Esophagus (tissue), 2 donors: ENCODE measurements around the gene UNC13D. TPM values are rescaled to one million over a fixed set of nuclear protein-coding genes. Genes with fewer than 3 reads are reported as not detected.
A peak's percentile ranks its signal among the peaks of the same experiment; 100 is the strongest.

Experiments
- H3K27ac ChIP-seq, 2 donors: one replicate each; pipeline ENCODE4 v1.5.1; 2013; ENCODE audit warnings: low read depth in 2 of 2, mild to moderate bottlenecking in 2 of 2, inconsistent platforms in 1 of 2, low read length in 1 of 2, moderate library complexity in 1 of 2
- H3K27me3 ChIP-seq, 2 donors: one replicate each; pipeline ENCODE4 v1.6.1; 2013; ENCODE audit warnings: low read length in 2 of 2, control low read depth in 1 of 2, mild to moderate bottlenecking in 1 of 2; ENCODE audit not compliant: insufficient read depth in 2 of 2, control insufficient read depth in 1 of 2
- H3K36me3 ChIP-seq, 2 donors: one replicate each; pipeline ENCODE4 v1.6.1; 2013; ENCODE audit warnings: low read length in 1 of 2; ENCODE audit not compliant: control insufficient read depth in 2 of 2, insufficient read depth in 2 of 2
- H3K4me1 ChIP-seq, 2 donors: one replicate each; pipeline ENCODE4 v1.6.1; 2013; ENCODE audit warnings: low read length in 1 of 2; ENCODE audit not compliant: control insufficient read depth in 2 of 2, insufficient read depth in 2 of 2
- H3K4me3 ChIP-seq, 2 donors: one replicate each; pipeline ENCODE4 v1.5.1; 2013; ENCODE audit warnings: low read length in 2 of 2, mild to moderate bottlenecking in 2 of 2, low read depth in 1 of 2, moderate library complexity in 1 of 2
- H3K9me3 ChIP-seq, 2 donors: one replicate each; pipeline ENCODE4 v1.6.1; 2013; ENCODE audit warnings: mild to moderate bottlenecking in 2 of 2, low read depth in 1 of 2, low read length in 1 of 2, moderate library complexity in 1 of 2; ENCODE audit not compliant: control insufficient read depth in 2 of 2, insufficient read depth in 1 of 2
- WGBS, 2 donors: extraction: QIAGEN DNeasy Blood & Tissue Kit; methylation state at CpG; one replicate each; pipeline ENCODE4 v1.1.7; 2013; 5-methylcytosine and 5-hydroxymethylcytosine counted together
- polyA plus RNA-seq, 2 donors: library from polyadenylated mRNA; stranded (reverse); fragments of 200-250 nt; gene quantifications; one replicate each; pipeline ENCODE4 v1.2.3, GENCODE V29; 2013
- donor health status: healthy with polysubstance abuse.
- donor health status: Bipolar disorder and iron deficiency.

UNC13D gene
- polyA plus RNA-seq, 2 donors: 21.0 to 22.4 TPM

DNA sequence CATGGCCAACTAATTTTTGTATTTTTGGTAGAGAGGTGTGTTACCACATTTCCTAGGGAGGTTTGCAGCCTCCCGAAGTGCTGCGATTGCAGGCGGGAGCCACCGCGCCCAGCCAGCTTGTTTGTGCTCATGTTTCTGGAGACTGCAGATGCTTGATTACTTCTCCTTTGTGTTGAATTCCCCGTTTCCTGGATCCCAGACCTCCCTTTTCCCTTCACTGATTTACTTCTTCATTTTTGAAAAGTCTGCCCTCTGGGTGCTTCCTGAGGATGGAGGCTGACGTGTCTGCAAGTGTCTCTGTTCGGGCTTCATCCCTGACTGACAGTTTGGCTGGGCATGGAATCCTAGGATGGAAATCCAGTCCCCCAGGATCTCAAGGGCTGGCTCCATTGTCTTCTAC is 41.2 kb upstream of the UNC13D start:
- H3K4me1 ChIP-seq: peaks cover 3% of the 10 kb centered on the region in 2 donors
- no peak overlapping the region for H3K27ac ChIP-seq
- no peak overlapping the region for H3K4me3 ChIP-seq
- no peaks in the 10 kb centered on the region for H3K9me3 ChIP-seq
- WGBS, 2 donors: 82 to 87% methylated on average over 8 of the region's 8 CpGs
- peaks cover 1 to 3% of the 10 kb centered on the region in 2 donors for H3K36me3 ChIP-seq
- no peaks in the 10 kb centered on the region for H3K27me3 ChIP-seq

DNA sequence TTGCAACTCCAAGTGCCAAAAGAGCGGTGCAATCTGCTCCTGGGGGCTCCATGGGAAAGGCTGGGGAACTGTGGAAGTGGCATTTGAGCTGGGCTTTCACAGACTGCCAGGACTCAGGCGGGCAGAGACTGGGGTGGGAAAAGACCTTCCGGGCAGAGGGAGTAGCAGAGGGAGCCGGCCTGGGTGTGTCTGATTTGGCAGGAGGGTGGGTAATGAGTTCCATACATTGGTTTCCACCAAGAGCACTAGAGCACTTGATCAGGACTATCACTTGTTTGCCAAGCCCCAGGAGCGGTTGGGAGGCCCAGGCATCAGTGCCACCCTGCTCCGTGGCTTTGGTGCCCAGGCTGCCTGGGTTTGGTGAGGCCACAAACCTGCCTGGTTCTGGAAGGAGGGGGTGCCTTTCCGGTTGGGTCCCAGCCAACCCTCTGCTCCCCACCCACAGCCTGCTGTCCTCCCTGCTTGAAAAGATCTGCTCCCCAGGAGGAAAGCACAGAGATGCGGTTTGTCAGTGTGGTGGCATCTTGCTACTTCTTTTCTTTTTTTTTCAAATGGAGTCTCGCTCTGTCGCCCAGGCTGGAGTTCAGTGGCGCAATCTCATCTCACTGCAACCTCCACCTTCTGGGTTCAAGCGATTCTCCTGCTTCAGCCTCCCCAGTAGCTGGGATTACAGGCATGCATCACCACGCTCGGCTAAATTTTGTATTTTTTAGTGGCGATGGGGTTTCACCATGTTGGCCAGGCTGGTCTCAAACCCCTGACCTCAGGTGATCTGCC is 37.7 kb upstream of the UNC13D start:
- Histone ChIP-seq H3K27me3 (no peaks in the 10 kb centered on the region), H3K4me3 (no peak overlapping the region), H3K9me3 (no peaks in the 10 kb centered on the region), H3K36me3 (no peaks in the 10 kb centered on the region), H3K4me1 (peaks cover 3 to 6% of the 10 kb centered on the region in 2 donors), H3K27ac (peak overlapping the region; percentile 24 to 29)
- 63 to 68% methylated on average over 15 of the region's 15 CpGs for WGBS, 2 donors

DNA sequence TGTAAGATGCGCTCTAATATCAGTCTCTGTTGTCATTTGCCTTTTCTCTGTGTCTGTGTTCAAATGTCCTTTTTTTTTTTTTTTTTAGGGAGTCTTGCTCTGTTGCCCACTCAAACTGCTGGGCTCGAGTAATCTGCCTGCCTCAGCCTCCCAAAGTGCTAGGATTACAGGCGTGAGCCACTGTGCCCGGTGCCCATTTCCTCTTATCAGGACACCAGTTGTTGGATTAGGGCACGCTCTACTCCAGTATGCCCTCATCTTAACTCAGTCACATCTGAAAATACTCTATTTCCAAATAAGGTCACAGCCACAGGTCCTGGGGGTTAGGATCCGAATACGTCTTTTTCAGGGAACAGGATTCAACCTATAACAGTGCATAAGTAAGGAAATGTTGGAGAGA is 36.1 kb upstream of the UNC13D start:
- no peak overlapping the region for H3K27ac ChIP-seq
- H3K9me3 ChIP-seq: no peaks in the 10 kb centered on the region
- H3K4me1 ChIP-seq: peaks cover 8 to 21% of the 10 kb centered on the region in 2 donors
- H3K27me3 ChIP-seq: no peaks in the 10 kb centered on the region
- no peak overlapping the region for H3K4me3 ChIP-seq
- peaks cover 0 to 5% of the 10 kb centered on the region in 2 donors for H3K36me3 ChIP-seq
- 77 to 79% methylated on average over 7 of the region's 7 CpGs for WGBS, 2 donors

DNA sequence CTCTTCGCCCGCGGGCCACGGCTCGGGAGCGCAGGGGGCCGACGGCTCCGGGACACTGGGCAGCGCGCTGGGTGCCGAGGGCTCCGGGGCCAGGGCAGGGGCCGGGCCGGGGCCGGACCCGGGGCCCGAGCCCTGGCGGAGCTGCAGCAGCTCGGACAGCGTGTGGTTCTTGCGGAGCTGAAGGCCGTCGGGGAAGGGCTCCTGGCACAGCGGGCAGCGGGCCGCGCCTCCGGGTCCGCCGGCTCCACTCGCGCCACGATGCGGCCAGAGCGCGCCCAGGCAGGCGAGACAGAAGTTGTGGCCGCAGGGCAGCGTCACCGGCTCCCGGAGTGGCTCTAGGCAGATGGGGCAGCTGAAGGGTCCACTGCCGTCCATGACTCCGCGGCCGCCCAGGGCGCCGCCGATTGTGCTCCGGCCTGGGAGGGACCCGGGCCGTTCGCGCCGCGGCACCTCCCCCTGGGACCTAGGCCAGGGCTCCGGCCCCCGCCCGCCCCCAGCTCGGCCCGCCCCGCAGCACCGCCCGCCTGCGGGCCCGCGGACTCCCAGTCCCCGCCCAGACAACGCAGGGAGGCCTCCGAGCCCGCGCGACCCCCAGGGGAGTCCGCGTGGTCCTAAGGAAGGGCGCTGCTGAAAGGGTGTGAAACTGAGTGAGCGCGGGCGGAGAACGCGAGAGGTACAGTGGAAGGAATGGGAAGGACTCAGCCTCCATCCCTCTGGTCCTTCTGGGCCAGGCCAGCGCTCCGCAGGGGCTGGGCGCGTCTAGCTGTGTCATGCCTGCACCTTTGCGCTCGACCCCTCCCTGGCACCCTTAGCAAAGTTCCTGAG is 34.2 kb upstream of the UNC13D start, which contains the start of gene TRIM47:
Gene TRIM47 (minus strand): TSS at position 408 of the 825 bp plus-strand sequence. CDS start 33 bp downstream, at position 375.
- Histone ChIP-seq H3K4me3 (peak within 1 kb of the TSS; percentile 61 to 72), H3K4me1 (peaks cover 8 to 26% of the 10 kb centered on the region in 2 donors)
- 1% methylated on average over 78 to 87 of the region's 87 CpGs for WGBS, 2 donors

DNA sequence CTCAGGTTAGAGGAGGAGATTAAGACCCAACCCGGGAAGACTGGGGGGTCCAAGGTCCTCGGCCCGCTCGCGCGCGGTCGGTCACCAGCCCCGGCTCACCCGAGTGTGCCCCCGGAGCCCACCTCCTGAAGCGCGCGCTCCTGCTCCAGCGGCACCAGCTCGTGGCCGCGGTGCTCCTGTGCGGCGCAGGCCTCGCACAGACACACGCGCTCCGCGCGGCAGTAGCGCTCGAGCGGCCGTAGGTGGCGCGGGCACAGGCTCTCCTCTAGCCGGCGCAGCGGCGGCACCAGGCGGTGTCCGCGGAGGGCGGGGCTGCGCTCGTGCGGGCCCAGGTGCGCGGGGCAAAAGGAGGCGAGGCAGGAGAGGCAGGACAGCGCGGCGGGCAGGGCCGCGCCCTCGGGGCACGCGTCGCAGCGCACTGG is 33.6 kb upstream of the UNC13D start:
- Histone ChIP-seq H3K27me3 (no peaks in the 10 kb centered on the region), H3K27ac (peak overlapping the region; percentile 96), H3K4me1 (peaks cover 8 to 30% of the 10 kb centered on the region in 2 donors), H3K36me3 (peaks cover 0 to 22% of the 10 kb centered on the region in 2 donors), H3K4me3 (peak overlapping the region; percentile 61 to 72), H3K9me3 (no peaks in the 10 kb centered on the region)
- 0% methylated on average over 55 to 56 of the region's 56 CpGs for WGBS, 2 donors

More for the DNA sequence above, 34.2 kb upstream of the UNC13D start, which contains the start of gene TRIM47:
- H3K27ac ChIP-seq: peak within 1 kb of the TSS; percentile 96
- peaks cover 0 to 22% of the 10 kb centered on the region in 2 donors for H3K36me3 ChIP-seq
- H3K27me3 ChIP-seq: no peaks in the 10 kb centered on the region
- H3K9me3 ChIP-seq: no peaks in the 10 kb centered on the region

DNA sequence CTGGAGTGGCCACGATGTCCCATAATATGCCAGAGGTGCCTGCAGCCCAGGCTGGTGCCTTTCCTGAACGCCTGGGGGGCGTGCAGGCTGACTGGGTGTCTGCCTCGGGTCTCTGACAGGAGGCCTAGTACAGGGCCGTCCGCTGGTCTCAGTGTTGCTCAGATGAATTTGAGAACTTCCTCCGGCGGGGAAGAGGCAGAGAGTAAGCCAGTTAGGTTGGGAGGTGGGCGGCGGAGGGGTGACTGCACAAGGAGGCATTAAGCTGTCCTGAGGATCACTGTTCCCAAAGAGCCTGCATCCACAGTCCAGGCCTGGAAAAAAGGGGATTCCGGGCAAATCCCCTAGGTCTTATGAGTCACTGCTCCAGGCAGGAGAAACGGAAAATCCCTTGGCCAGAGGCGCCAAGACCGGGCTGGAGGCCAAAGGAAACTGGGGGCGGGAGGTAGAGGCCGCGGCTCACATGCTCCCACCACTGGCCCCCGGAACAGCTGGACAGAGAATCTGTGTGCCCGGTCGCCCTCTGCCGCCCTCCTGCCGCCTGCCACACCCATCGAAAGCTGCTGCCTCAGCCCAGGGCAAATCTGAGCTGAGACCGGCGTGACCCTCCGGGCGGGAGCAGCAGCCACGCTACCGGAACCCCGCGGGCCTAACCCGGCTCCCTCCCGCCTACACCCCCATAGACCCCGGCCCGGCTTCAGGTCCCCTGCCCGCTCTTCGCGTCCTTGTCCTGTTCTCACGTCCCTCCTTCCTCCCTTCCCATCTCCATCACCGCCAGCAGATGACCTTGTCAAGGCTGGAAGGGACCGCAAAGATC is 32.9 kb upstream of the UNC13D start:
- H3K4me3 ChIP-seq: peak overlapping the region; percentile 61 to 72
- WGBS, 2 donors: 4% methylated on average over 39 to 41 of the region's 41 CpGs
- H3K4me1 ChIP-seq: peaks cover 8 to 34% of the 10 kb centered on the region in 2 donors
- H3K27ac ChIP-seq: peak overlapping the region; percentile 96
- no peaks in the 10 kb centered on the region for H3K9me3 ChIP-seq
- peaks cover 0 to 22% of the 10 kb centered on the region in 2 donors for H3K36me3 ChIP-seq
- H3K27me3 ChIP-seq: no peaks in the 10 kb centered on the region

DNA sequence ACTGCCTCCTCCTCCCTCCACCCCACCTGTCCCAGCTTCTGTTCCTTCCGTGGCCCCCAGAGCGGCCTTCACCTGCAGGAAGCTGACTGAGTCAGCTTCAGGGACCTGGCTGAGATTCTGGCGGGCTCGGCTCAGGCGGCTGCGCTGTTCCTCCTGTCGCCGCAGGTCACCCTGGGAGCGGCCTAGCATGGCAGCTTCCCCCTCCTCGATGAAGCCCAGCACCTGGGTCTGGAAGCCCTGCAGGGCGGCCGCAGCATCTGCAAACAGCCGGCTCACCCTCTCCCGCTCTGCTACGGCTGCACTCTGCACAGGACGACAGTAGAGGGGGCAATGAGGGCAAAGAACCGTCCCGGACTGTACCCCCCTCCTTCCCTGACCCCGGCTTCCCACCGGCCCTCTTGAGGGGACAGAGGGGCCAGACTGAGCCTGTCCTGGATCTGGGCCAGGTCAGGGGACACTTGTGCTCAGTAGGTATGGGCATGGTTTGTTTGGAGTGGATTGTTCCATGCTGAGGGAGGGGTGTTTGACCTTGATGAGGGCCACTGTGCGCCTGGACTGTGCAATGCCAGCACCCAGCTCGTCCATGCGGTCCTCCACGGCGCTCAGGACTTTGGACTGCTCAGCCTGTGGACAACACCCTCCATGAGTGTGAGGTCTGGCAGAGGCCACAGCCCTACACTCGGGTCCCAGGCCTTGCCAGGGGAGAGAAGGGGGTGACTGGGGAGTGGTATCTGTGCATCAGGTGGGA is 32.2 kb upstream of the UNC13D start:
- Histone ChIP-seq H3K36me3 (peaks cover 0 to 22% of the 10 kb centered on the region in 2 donors), H3K9me3 (no peaks in the 10 kb centered on the region), H3K4me3 (peak overlapping the region; percentile 61 to 72), H3K27me3 (no peaks in the 10 kb centered on the region), H3K27ac (peak overlapping the region; percentile 96), H3K4me1 (peaks cover 5 to 31% of the 10 kb centered on the region in 2 donors)
- 11 to 15% methylated on average over 25 to 26 of the region's 26 CpGs for WGBS, 2 donors

DNA sequence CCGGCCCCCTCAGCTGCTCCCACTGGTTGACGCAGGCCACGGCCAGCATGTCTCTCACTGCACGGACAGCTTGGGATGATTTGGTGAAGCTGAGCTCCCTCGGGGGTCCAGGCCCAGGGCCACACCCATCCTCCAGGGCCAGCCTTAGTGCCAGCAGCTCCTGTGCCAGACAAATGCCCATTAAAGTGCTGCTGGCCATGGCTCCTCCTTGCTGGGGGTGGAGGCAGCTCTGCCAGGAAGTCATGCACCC is 31.7 kb upstream of the UNC13D start:
- Histone ChIP-seq H3K27ac (peak overlapping the region; percentile 96), H3K4me3 (peak overlapping the region; percentile 3 to 61), H3K36me3 (peaks cover 0 to 22% of the 10 kb centered on the region in 2 donors), H3K4me1 (peaks cover 5 to 31% of the 10 kb centered on the region in 2 donors), H3K27me3 (no peaks in the 10 kb centered on the region), H3K9me3 (no peaks in the 10 kb centered on the region)
- 15 to 19% methylated on average over 5 of the region's 5 CpGs for WGBS, 2 donors
